Activated CD8-positive, alpha-beta T cell treated with anti-CD3 and anti-CD28 coated beads for 36 hours (primary cell): ENCODE results near the gene LEO1. TPM values are rescaled to one million over a fixed set of nuclear protein-coding genes. Genes with fewer than 3 reads are reported as not detected.
A peak's percentile ranks its signal among the peaks of the same experiment; 100 is the strongest.

ENCODE experiments used
- ATAC-seq: fragments of 200-7000 bp; cut with Tn5 transposase; one replicate; pipeline ENCODE4 v1.10.0; 2021; ENCODE audit warnings: mild to moderate bottlenecking, moderate library complexity
- CTCF ChIA-PET: fragments of 350-600 bp; sonication (Branson Sonifier 250); formaldehyde crosslinking; loops from one replicate; lab custom pipeline; 2021; ENCODE audit warnings: antibody characterized with exemption; lab: Charles Lee
- POLR2A ChIA-PET: fragments of 350-600 bp; sonication (Branson Sonifier 250); formaldehyde crosslinking; loops from one replicate; lab custom pipeline; 2021; ENCODE audit warnings: antibody characterized with exemption; lab: Charles Lee
- DNase-seq: peaks from one replicate; pipeline ENCODE4 v3.0.0-alpha.2; 2020
- H3K27ac Mint-ChIP-seq: one replicate; pipeline ENCODE4 v1.8.0; 2021; ENCODE audit warnings: mild to moderate bottlenecking, mixed read lengths
- H3K27me3 Mint-ChIP-seq: one replicate; pipeline ENCODE4 v1.8.0; 2021; ENCODE audit warnings: mixed read lengths
- H3K36me3 Mint-ChIP-seq: one replicate; pipeline ENCODE4 v1.8.0; 2021; ENCODE audit warnings: low read depth, mixed read lengths
- H3K4me1 Mint-ChIP-seq: one replicate; pipeline ENCODE4 v1.8.0; 2021; ENCODE audit warnings: low read depth, mixed read lengths
- H3K4me3 Mint-ChIP-seq: one replicate; pipeline ENCODE4 v1.8.0; 2021; ENCODE audit warnings: mild to moderate bottlenecking, moderate library complexity, mixed read lengths
- H3K9me3 Mint-ChIP-seq: one replicate; pipeline ENCODE4 v1.8.0; 2021; ENCODE audit warnings: mixed read lengths
- CTCF ChIP-seq: fragments of 200-600 bp; IDR thresholded peaks from one replicate; pipeline ENCODE4 v1.8.0; 2022; ENCODE audit warnings: antibody characterized with exemption, mild to moderate bottlenecking
- intact Hi-C: fragments of 100-400 bp; cut with micrococcal nuclease; formaldehyde crosslinking; loops from one replicate; pipeline ENCODE4 v1.10.0; 2022
- total RNA-seq, 2 experiments: library from RNA; stranded (reverse); gene quantifications; one replicate each; pipeline ENCODE4 v1.2.3, GENCODE V29; 2021

The LEO1 gene
- total RNA-seq, 2 experiments from 2014 or later: 28.9 to 31.1 TPM

- no peaks in the 10 kb centered on the region for H3K27me3 Mint-ChIP-seq
- H3K9me3 Mint-ChIP-seq: no peaks in the 10 kb centered on the region
- ATAC-seq (no peak), DNase-seq (no peak)
- ChIA-PET CTCF (interaction anchor here (1.2 kb wide), 1 partner anchor 32 kb away, joined by 4 read pairs; no protein-coding TSS in a partner anchor), POLR2A (no interaction called here)
- TF ChIP-seq CTCF: no peak
- H3K4me1 Mint-ChIP-seq: peaks cover 49% of the 10 kb centered on the region
- H3K27ac Mint-ChIP-seq: no peak overlapping the region
- H3K4me3 Mint-ChIP-seq: no peak overlapping the region
- no peaks in the 10 kb centered on the region for H3K36me3 Mint-ChIP-seq
- intact Hi-C loops: no loop called here
Observed at GRCh38 chr15:52012210-52012609, 40.6 kb upstream of the LEO1 start.

- H3K36me3 Mint-ChIP-seq: no peaks in the 10 kb centered on the region
- no peaks in the 10 kb centered on the region for H3K27me3 Mint-ChIP-seq
- TF ChIP-seq CTCF: no peak
- DNase-seq (no peak), ATAC-seq (no peak)
- intact Hi-C loops: no loop called here
- no peak overlapping the region for H3K27ac Mint-ChIP-seq
- H3K4me3 Mint-ChIP-seq: no peak overlapping the region
- ChIA-PET POLR2A (no interaction called here), CTCF (interaction anchor here (1.2 kb wide), 1 partner anchor 31 kb away, joined by 4 read pairs; no protein-coding TSS in a partner anchor)
- peaks cover 53% of the 10 kb centered on the region for H3K4me1 Mint-ChIP-seq
- no peaks in the 10 kb centered on the region for H3K9me3 Mint-ChIP-seq
Observed at GRCh38 chr15:52011711-52012144, 40.1 kb upstream of the LEO1 start.

GRCh38 chr15:52010633-52011595 lies 39.3 kb upstream of the LEO1 start:
- Mint-ChIP-seq H3K4me3 (no peak overlapping the region), H3K4me1 (peaks cover 62% of the 10 kb centered on the region), H3K9me3 (no peaks in the 10 kb centered on the region), H3K27me3 (no peaks in the 10 kb centered on the region), H3K36me3 (no peaks in the 10 kb centered on the region), H3K27ac (peak overlapping the region; percentile 10)
- intact Hi-C loops: no loop called here
- ATAC-seq: peak; percentile 6
- CTCF ChIA-PET: interaction anchor here (0.9 to 1.2 kb wide), 2 partner anchors 29 to 30 kb away, joined by 3 to 4 read pairs; no protein-coding TSS in a partner anchor
- TF ChIP-seq CTCF: no peak
- POLR2A ChIA-PET: interaction anchor here (0.8 kb wide), 1 partner anchor 23 kb away, joined by 3 read pairs; no protein-coding TSS in a partner anchor
- DNase-seq: peak; percentile 82

GRCh38 chr15:52008698-52009434 lies 37.3 kb upstream of the LEO1 start:
- intact Hi-C loops: no loop called here
- ATAC-seq (no peak), DNase-seq (no peak)
- H3K4me1 Mint-ChIP-seq: peaks cover 67% of the 10 kb centered on the region
- no peaks in the 10 kb centered on the region for H3K9me3 Mint-ChIP-seq
- no peak overlapping the region for H3K4me3 Mint-ChIP-seq
- CTCF ChIA-PET: interaction anchor here (1.2 to 1.8 kb wide), 2 partner anchors 21 to 69 kb away, joined by 3 to 4 read pairs; no protein-coding TSS in a partner anchor
- no peak for TF ChIP-seq CTCF
- H3K36me3 Mint-ChIP-seq: no peaks in the 10 kb centered on the region
- no peaks in the 10 kb centered on the region for H3K27me3 Mint-ChIP-seq
- peak overlapping the region; percentile 64 for H3K27ac Mint-ChIP-seq
- POLR2A ChIA-PET: interaction anchor here (0.5 to 1.2 kb wide), 3 partner anchors 11 to 42 kb away, joined by 3 to 5 read pairs (median 3); no protein-coding TSS in a partner anchor
